ENCODE measurements around the gene ARF3. TPM values are rescaled to one million over a fixed set of nuclear protein-coding genes. Genes with fewer than 3 reads are reported as not detected.

The ARF3 gene
- total RNA-seq, 1 donor from 2014 or later, result 138 TPM

DNA sequence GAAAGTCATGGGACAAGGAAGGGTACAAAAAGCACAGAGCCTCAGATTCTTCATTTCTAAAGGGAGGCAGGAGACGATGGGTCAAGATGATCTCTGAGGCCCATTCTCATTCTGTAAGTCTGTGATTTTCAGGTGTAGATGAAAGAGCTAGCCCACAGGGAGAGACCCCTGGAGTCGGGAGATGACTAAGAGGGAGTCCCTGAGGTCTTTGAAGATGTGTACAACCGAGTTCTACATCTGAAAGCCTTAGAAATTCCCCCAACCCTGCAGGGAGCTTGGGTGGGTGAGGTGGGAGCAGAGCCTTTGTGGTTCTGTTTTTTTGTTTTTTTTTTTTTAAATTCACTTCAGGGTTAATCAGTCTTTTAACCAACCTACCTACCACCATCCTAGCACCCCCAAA, 11.2 kb upstream of the ARF3 start:
- peaks cover 58% of the 10 kb centered on the region for H3K27me3 Mint-ChIP-seq (ENCODE audit: unreplicated experiment)
- H3K36me3 Mint-ChIP-seq (ENCODE audit: unreplicated experiment), result no peaks in the 10 kb centered on the region
- no peaks in the 10 kb centered on the region for H3K9me3 Mint-ChIP-seq (ENCODE audit: unreplicated experiment)
- TF ChIP-seq, protein P1, sequence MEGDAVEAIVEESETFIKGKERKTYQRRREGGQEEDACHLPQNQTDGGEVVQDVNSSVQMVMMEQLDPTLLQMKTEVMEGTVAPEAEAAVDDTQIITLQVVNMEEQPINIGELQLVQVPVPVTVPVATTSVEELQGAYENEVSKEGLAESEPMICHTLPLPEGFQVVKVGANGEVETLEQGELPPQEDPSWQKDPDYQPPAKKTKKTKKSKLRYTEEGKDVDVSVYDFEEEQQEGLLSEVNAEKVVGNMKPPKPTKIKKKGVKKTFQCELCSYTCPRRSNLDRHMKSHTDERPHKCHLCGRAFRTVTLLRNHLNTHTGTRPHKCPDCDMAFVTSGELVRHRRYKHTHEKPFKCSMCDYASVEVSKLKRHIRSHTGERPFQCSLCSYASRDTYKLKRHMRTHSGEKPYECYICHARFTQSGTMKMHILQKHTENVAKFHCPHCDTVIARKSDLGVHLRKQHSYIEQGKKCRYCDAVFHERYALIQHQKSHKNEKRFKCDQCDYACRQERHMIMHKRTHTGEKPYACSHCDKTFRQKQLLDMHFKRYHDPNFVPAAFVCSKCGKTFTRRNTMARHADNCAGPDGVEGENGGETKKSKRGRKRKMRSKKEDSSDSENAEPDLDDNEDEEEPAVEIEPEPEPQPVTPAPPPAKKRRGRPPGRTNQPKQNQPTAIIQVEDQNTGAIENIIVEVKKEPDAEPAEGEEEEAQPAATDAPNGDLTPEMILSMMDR (IDR thresholded peaks at IDR 0.05), result no peak
- no peak overlapping the region for H3K4me3 Mint-ChIP-seq (ENCODE audit: unreplicated experiment)
- H3K4me1 Mint-ChIP-seq (ENCODE audit: unreplicated experiment), result peaks cover 21% of the 10 kb centered on the region
- no peak for DNase-seq (ENCODE audit: extremely low spot score, unreplicated experiment)
- no peak overlapping the region for H3K27ac Mint-ChIP-seq (ENCODE audit: unreplicated experiment)

DNA sequence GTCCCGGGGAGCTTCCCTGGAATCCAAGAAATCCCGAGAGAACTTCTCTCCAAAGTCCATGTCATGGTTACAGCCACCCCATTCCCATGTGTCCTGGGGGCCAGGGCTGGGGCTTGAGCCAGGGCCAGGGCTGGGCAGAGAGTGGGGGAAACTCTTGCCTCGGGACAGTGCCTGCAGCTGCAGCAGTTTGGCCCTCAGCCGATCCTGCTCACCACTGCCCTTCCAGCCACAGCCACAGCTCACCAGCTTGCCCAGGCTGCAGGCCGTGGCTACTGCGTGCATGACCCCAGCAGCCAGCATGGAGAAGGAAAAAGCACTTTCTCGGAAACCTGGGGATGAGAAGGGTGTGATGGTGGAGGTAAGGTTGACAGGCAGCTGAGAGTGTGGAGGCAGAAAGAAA, 10.7 kb upstream of the ARF3 start:
- Mint-ChIP-seq H3K4me3 (ENCODE audit: unreplicated experiment) (no peak overlapping the region), H3K36me3 (ENCODE audit: unreplicated experiment) (no peaks in the 10 kb centered on the region), H3K4me1 (ENCODE audit: unreplicated experiment) (peaks cover 21% of the 10 kb centered on the region), H3K9me3 (ENCODE audit: unreplicated experiment) (no peaks in the 10 kb centered on the region), H3K27ac (ENCODE audit: unreplicated experiment) (no peak overlapping the region), H3K27me3 (ENCODE audit: unreplicated experiment) (peaks cover 53% of the 10 kb centered on the region)
- TF ChIP-seq, protein P1 (IDR thresholded peaks at IDR 0.05), result no peak
- DNase-seq (ENCODE audit: extremely low spot score, unreplicated experiment), result no peak

DNA sequence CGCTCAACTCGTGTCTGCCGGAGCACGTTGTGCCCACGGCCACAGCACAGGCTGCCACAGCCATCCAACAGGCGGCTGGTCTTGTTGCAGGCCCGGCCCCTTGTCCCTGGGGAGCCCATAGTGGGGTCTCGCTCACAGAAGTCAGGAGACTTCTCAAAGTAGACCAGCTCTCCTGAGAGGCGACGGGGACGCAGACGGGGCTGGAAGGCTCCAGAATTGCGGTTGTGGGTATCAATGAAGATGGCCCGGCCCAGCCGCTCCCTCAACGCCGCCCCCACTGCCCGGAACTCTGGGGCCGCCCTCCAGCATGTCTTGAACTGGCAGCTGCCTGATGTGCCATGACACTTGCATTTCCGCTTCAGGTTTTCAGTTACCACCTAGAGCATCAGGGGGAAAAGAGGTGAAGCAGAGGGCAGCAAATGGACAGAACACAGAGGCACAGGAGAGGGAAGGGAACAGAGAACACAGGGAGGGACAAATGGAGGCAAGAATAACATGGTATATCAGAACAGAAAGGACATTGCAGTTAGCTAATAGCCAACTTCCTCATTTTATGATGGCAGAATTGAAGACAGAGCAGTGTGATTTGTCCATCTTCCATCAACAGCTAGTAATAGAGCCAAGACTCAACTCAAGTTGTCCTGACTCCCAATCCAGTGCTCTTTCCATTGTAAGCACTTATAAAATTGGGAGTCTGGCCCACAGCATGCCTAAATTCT, 9.0 kb upstream of the ARF3 start:
- peaks cover 16% of the 10 kb centered on the region for H3K4me1 Mint-ChIP-seq (ENCODE audit: unreplicated experiment)
- H3K36me3 Mint-ChIP-seq (ENCODE audit: unreplicated experiment), result no peaks in the 10 kb centered on the region
- TF ChIP-seq, protein P1 (IDR thresholded peaks at IDR 0.05), result no peak
- H3K27me3 Mint-ChIP-seq (ENCODE audit: unreplicated experiment), result peaks cover 42% of the 10 kb centered on the region
- DNase-seq (ENCODE audit: extremely low spot score, unreplicated experiment), result no peak
- no peak overlapping the region for H3K27ac Mint-ChIP-seq (ENCODE audit: unreplicated experiment)
- H3K9me3 Mint-ChIP-seq (ENCODE audit: unreplicated experiment), result no peaks in the 10 kb centered on the region
- H3K4me3 Mint-ChIP-seq (ENCODE audit: unreplicated experiment), result no peak overlapping the region

DNA sequence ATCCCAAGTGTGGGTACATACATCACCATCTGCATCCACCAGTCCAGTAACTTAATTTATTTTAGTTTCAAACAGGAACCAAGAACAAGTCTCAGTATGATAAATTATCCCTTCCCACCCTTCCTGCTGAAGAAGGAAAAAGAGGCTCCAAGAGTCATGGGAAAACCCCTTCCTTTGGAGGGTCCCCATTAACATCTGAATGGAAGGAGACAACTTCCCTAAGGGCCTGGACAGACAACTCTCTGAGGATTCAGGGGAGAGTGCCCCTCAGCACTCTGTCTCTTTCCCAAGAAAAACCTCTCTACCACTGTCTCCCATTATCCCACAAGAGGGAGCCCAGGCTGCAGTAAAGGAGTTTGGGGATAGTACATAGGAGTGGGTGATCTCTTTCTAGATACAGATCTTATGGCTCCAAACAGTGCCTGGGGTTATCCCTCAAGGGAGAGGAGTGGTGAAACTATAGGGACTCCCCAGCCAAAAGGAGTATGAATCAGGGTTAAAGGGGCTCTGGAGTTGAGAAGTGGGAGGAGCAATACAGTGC, 8.1 kb upstream of the ARF3 start:
- peaks cover 7% of the 10 kb centered on the region for H3K4me1 Mint-ChIP-seq (ENCODE audit: unreplicated experiment)
- no peaks in the 10 kb centered on the region for H3K36me3 Mint-ChIP-seq (ENCODE audit: unreplicated experiment)
- H3K9me3 Mint-ChIP-seq (ENCODE audit: unreplicated experiment), result no peaks in the 10 kb centered on the region
- H3K27me3 Mint-ChIP-seq (ENCODE audit: unreplicated experiment), result peaks cover 40% of the 10 kb centered on the region
- no peak for DNase-seq (ENCODE audit: extremely low spot score, unreplicated experiment)
- no peak overlapping the region for H3K27ac Mint-ChIP-seq (ENCODE audit: unreplicated experiment)
- TF ChIP-seq, protein P1 (IDR thresholded peaks at IDR 0.05), result peak; percentile 53
- H3K4me3 Mint-ChIP-seq (ENCODE audit: unreplicated experiment), result no peak overlapping the region

DNA sequence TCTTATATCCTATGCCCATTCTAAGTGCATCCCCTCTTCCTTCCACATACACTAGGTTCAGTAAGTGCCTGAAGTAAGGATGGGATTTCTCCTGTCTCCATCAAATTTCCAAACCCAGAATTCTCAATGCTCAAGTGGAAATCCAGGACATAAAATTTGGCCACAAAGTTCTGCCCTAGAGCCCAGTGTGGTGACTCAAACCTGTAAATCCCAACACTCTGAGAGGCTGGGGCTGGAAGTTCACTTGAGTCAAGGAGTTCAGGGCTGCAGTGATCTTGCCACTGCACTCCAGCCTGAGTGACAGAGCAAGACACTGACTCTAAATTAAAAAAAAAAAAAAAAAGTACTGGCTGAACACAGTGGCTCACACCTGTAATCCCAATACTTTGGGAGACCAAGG, 4.5 kb upstream of the ARF3 start:
- TF ChIP-seq, protein P1 (IDR thresholded peaks at IDR 0.05), result no peak
- Mint-ChIP-seq H3K9me3 (ENCODE audit: unreplicated experiment) (no peaks in the 10 kb centered on the region), H3K4me1 (ENCODE audit: unreplicated experiment) (peaks cover 6% of the 10 kb centered on the region), H3K36me3 (ENCODE audit: unreplicated experiment) (no peaks in the 10 kb centered on the region), H3K27me3 (ENCODE audit: unreplicated experiment) (peaks cover 33% of the 10 kb centered on the region), H3K4me3 (ENCODE audit: unreplicated experiment) (no peak overlapping the region), H3K27ac (ENCODE audit: unreplicated experiment) (no peak overlapping the region)
- no peak for DNase-seq (ENCODE audit: extremely low spot score, unreplicated experiment)
